Activated CD4-positive, alpha-beta T cell treated with anti-CD3 and anti-CD28 coated beads, Interleukin-2, Interleukin-4, amounts not matched to agents 100 ng/mL and 50 ng/mL, durations not matched to agents 16 hours and 8 hours (primary cell): ENCODE measurements around the gene ZCCHC10.
"Not testable (repeated sequence)": the region's sequence is repeated elsewhere in the genome, so short reads cannot be mapped to it uniquely, and the experiment has no call there.

Experiments
- DNase-seq: peaks from one replicate; pipeline ENCODE4 v3.0.0-alpha.2; 2020; ENCODE audit warnings: low spot score

Gene ZCCHC10

GRCh38 chr5:133025804-133026663 is at the start of gene ZCCHC10:
Gene ZCCHC10, minus strand, starts transcription at chr5:133026549. Its CDS starts 12 bp downstream, at chr5:133026537.
- DNase-seq: peak; percentile 94

DNA sequence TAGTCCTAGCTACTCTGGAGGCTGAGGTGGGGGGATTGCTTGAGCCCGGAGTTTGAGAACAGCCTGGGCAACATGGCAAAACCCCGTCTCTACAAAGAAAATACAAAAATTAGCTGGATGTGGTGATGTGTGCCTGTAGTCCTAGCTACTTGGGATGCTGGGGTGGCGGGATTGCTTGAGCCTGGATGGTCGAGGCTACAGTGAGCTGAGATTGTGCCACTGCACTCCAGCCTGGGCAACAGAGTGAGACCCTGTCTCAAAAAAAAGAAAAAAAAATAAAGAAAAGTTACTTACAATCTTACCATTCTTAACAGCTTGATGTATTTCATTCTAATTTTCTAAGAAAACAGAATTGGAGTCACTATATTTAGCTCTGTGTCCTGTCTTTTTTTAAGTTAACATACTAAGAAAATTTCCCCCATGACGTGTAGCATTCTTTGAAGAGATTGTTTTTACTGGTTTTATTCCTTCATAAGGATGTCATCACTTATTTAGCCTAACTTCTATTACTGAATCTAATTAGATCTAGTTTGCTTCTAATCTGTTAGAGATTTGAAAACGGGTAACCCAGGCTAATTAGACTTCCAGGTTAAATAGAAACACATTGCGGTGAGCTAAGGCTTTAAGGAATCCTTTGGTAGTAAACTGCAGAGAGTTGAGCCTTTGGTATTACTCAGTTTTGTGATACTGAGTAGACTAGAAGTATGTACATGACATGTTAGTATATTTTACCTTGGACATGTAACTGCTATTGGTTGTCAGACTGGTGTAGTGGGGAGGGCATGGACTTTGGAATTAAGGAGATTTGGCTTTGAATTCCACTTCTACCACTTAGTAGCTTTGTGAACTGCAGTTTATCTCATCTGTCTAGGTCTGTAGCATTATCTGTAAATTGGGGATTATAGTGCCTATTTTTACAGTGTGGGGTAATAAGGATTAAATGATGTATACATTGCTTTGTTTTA is 49.5 kb upstream of the ZCCHC10 start:
- DNase-seq: no peak

DNA sequence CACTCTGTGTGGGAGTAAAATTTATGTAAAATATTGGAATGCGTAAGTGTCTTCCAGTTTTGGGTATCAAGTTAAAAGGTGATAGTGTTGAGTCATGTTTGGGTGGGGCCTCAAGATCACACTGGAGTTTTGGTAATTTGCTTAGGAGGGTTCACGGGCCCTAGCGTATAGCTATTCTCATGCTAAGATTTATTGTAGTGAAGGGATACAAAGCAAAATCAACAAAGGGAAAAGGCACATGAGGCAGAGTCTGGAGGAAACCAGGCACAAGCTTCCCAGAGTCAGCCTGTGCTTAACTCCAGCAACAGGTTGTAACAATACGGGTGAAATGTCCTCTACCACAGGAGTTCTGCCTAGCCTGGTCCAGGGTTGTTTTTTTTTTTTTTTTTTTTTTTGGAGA is 45.7 kb upstream of the ZCCHC10 start:
- DNase-seq: no peak

DNA sequence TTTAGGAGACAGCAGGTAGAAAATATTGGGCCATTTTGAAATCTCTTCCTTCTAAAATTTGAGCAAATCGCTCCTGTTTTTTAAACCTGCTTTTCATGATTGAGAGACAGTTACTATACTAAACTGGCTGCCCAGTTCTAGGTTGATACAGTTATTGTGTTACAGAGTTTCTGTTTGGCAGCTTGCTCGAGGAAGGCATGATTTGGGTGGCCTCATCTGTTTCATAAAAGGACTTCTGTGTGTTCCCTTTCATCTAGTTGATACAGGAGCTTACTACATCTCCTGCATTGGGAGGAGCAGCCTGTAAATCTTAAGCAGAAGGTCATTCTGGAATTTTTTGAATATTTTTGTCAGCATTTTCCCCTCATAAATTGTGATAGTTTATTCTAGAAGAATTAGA is 39.7 kb upstream of the ZCCHC10 start:
- no peak for DNase-seq

DNA sequence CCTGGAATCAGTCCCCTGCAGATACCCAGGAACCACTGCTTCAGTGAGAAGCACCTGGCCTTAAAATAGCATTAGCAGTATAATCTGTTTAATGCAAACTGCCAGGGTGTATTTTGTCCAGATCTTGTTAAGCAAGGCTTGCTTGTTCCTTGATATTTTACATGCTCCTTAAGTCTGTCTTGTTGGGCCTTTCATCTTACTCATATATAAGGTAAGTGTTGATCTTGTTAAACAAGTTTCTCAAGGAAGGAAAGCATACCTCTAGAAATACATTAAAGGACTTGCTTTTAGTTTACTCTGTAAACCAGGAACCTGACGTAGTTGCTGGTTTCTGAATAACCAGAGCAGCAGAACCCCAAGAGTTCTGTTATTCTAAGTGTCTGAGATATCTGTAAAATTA is 39.1 kb upstream of the ZCCHC10 start:
- no peak for DNase-seq

DNA sequence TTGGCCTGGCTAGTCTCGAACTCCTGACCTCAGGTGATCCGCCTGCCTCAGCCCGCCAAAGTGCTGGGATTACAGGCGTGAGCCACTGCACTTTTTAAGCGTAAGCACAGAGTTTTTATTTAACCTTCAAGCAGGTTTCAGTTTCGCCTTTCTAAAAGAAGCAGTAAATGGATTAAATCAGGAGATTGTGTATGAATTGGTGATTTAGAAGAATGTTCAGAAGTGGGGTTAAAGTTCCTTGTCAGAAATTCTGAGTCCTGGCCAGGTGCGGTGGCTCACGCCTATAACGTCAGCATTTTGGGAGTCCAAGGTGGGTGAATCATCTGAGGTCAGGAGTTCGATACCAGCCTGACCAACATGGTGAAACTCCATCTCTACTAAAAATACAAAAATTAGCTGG is 37.6 kb upstream of the ZCCHC10 start:
- no peak for DNase-seq

GRCh38 chr5:133062276-133062675 is 35.9 kb upstream of the ZCCHC10 start:
- DNase-seq: no peak

- no peak for DNase-seq
These were observed 33.3 kb upstream of the ZCCHC10 start for GRCh38 chr5:133059621-133060020.

DNA sequence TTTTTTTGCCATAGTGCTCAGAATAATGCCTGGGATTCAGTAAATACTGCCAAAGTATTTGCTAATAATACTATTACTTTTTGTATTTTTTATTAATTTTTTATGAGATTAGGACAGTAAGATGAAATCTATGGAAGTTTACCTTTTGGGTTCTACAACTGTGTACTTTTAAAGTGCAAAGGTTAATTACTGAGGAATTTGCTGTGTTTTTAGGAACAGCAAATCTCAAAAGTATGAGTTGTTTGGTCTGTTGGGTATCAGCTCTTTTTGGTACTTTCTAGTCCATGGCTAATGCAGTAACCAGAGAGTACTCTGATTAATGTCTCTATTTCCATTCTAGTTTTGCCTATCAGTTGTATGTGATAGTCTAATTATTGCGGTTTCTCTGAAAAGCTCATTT is 30.5 kb upstream of the ZCCHC10 start:
- no peak for DNase-seq

- no peak for DNase-seq
These were observed 28.5 kb upstream of the ZCCHC10 start for GRCh38 chr5:133054697-133055471.

DNA sequence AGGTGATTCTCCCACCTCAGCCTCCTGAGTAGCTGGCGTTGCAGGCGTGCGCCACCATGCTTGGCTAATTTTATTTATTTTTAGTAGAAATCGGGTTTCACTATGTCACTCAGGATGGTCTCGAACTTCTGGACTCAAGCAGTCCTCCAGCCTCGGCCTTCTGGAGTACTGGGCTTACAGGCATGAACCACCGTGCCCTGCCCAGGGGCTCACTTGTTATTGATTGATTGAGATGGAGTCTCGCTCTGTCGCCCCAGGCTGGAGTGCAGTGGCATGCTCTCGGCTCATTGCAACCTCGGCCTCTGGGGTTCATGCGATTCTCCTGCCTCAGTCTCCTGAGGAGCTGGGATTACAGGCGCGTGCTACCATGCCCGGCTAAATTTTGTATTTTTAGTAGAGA is 27.1 kb upstream of the ZCCHC10 start:
- no peak for DNase-seq

DNA sequence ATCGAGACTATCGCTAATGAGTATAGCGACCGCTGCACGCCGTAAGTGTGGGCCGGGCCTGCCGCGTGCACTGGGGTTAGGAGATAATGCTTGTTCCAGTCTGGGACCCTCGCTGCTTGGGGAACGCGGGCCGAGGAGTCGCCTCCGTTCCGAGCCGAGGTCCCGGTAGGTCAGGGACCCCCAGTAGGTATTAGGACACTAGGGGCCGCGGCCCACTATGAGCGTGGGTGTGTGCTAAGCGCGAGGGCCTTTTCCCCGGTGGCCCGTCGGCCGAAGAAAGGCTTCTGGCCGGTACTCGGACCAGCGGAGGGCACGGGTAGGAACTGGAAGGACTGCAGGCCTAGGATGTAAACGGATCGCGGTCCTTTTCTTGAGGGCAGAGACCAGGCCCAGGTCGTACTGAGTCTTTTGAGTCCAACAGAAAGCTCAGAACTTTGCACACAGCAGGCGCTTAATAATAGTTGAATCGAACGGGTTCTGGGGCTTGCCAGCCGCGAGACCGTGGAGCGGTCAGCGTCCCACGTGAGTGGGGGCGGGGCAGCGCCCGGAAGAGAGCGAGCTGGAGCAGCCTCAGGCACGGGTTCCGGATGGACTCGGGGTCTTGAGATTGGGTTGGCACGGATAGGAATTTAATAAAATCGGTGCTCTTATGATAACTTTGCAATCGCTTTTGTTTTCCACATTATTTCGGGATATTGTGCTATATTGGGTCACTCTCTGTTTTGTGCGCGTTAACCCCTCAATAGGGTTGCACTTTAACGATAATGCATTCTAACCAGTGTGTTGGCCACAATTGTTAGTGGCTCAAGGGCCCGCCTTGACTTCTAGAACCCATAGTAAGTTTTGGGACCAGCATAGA is 26.2 kb upstream of the ZCCHC10 start:
- peak; percentile 73 for DNase-seq

DNA sequence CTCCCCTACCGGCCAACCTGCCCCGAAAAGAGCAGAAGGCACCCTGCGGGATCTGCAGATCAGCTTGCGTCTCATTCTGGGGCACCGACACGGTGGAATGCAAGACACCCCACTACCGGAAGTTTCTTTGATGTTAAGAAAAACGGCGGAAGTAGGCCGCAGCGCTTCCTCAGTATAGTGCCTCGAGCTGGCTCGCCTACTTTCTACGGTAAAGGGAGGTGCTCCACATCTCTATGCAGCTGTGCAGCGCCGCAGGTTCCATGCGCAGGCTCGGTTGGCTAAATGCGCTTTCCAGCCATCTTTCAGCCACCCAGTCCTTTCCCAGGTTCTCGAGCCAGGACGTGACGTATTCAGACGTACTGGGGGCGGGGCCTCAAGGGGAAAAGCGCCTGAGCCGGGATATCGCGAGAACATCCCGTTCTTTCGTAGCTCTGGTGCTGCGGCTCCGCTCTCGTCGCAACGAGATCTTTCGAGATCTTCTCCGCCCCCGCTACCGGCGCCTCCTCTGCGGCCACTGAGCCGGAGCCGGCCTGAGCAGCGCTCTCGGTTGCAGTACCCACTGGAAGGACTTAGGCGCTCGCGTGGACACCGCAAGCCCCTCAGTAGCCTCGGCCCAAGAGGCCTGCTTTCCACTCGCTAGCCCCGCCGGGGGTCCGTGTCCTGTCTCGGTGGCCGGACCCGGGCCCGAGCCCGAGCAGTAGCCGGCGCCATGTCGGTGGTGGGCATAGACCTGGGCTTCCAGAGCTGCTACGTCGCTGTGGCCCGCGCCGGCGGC is 25.4 kb upstream of the ZCCHC10 start, which contains the start of gene HSPA4:
TSS of gene HSPA4 (plus strand) at position 472 of the 775 bp plus-strand sequence. CDS start at position 710, 238 bp downstream.
- DNase-seq: peak; percentile 98

GRCh38 chr5:133051061-133051541 is 24.8 kb upstream of the ZCCHC10 start:
- DNase-seq: peak; percentile 9

DNA sequence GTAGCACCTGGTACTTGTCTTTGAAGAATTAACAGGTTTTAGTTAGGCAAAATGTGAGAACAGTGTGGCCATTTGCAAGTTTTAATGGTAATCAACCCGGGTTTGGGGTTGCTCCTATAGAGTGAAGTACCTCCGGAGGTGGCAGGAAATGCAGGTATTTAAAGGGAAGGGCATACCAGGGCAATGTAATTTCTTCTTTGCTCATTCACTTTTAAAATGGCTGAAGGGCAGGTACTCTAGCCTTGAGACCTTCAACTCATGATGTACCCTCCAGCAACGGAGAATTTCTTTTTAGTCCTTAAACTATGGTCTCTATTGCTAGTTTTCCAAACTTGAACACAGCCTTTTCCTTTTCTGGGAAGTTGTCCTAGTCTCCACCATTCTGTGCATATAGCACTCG is 24.2 kb upstream of the ZCCHC10 start:
- DNase-seq: no peak

GRCh38 chr5:133049726-133050048 is 23.3 kb upstream of the ZCCHC10 start:
- DNase-seq: no peak

DNA sequence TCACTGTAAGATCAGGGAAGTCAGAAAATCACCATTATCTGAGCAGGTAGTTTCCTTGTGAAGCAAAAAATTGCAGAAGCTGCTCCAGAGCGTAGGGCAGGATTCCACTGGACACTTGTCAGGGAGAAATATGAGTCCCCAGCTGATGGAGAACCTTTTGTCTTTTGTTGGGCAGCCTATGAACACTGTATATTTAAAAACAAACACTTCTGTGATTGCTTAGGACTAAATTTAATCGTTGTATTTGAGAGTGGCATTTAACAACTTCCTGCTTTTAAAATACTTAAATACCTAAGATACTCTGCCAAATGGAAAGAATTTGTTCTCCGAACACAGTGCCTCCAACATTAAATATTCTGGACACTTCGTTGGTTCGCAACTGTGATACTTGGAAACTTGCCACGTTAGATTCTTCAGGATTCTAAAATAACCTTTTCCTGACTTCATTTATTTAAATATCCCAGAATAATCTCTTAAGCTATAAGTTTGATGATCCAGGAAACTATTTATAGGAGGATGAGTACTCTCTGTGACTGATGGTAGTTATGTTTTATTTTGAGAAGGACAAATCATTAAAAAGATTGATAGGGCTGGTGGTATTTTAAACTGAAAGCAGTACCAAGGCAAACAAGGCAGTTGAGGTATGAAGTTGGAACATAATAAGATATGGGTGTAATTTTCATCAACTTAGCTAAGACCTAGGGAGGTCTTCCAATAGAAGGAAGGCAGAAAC is 22.8 kb upstream of the ZCCHC10 start:
- no peak for DNase-seq

DNA sequence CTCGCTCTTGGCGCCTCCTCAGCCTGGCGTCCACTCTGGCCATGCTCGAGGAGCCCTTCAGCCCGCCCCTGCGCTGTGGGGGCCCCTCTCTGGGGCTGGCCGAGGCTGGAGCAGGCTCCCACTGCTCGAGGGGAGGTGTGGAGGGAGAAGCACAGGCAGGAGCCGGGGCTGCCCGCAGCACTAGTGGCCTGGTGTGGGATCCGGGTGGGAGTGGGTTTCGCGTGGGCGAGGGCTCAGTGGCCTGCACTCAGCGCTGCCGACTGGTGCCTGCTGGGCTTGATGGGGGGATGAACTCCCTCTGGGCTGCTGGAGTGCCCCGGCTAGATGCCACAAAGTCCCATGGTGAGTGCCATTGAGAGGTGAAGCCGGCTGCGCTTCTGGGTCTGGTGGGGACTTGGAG is 21.1 kb upstream of the ZCCHC10 start:
- no peak for DNase-seq

- DNase-seq: not testable (repeated sequence)
These were observed 20.2 kb upstream of the ZCCHC10 start for GRCh38 chr5:133046560-133046959.
